Activated T-cell treated with anti-CD3 and anti-CD28 coated beads, Interleukin-2, amount 50 U/mL, for 1 hour (primary cell): ENCODE results near the gene FGF22.

Experiments used
- DNase-seq: peaks from one replicate; pipeline ENCODE4 v3.0.0-alpha.2; 2020

FGF22 gene

GRCh38 chr19:644789-645188 is 5.1 kb downstream of the FGF22 start:
- DNase-seq: no peak

- DNase-seq: no peak
These were observed 6.5 kb downstream of the FGF22 start for GRCh38 chr19:645912-646778.

- DNase-seq: no peak
These were observed 7.3 kb downstream of the FGF22 start for GRCh38 chr19:646779-647565.

- DNase-seq: no peak
These were observed 8.0 kb downstream of the FGF22 start for GRCh38 chr19:647566-648284.

- DNase-seq: no peak
These were observed 8.6 kb downstream of the FGF22 start for GRCh38 chr19:648305-648704.

GRCh38 chr19:648904-649801 is 9.5 kb downstream of the FGF22 start:
- no peak for DNase-seq

GRCh38 chr19:650121-650520 is 10.4 kb downstream of the FGF22 start:
- no peak for DNase-seq

- no peak for DNase-seq
These were observed 11.6 kb downstream of the FGF22 start for GRCh38 chr19:651114-651818.

GRCh38 chr19:651991-652390 is 12.3 kb downstream of the FGF22 start:
- no peak for DNase-seq

GRCh38 chr19:652467-653389 is 13.0 kb downstream of the FGF22 start:
- DNase-seq: no peak

- DNase-seq: no peak
These were observed 13.7 kb downstream of the FGF22 start for GRCh38 chr19:653425-653824.

- DNase-seq: no peak
These were observed 16.0 kb downstream of the FGF22 start for GRCh38 chr19:655691-656090.

- no peak for DNase-seq
These were observed 17.3 kb downstream of the FGF22 start for GRCh38 chr19:656751-657559.

- no peak for DNase-seq
These were observed 17.9 kb downstream of the FGF22 start for GRCh38 chr19:657611-658010.

GRCh38 chr19:658059-658839 is 18.6 kb downstream of the FGF22 start:
- DNase-seq: no peak

GRCh38 chr19:658916-659839 is 19.5 kb downstream of the FGF22 start:
- DNase-seq: peak; percentile 62

- no peak for DNase-seq
These were observed 21.2 kb downstream of the FGF22 start for GRCh38 chr19:660793-661426.
